Type B pancreatic cell (in vitro differentiated cells): Measurements from ENCODE around the gene FRK. TPM values are rescaled to one million over a fixed set of nuclear protein-coding genes. Genes with fewer than 3 reads are reported as not detected.
A peak's percentile ranks its signal among the peaks of the same experiment; 100 is the strongest.

Experiments
- DNase-seq: peaks from one replicate; pipeline ENCODE4 v3.0.0; 2021; ENCODE audit warnings: mixed read lengths; ENCODE audit not compliant: unreplicated experiment; ENCODE audit errors: extremely low spot score
- H3K27ac Mint-ChIP-seq: 2 replicates; pipeline ENCODE4 v1.8.0; 2021; ENCODE audit warnings: mild to moderate bottlenecking, mixed read lengths
- H3K27me3 Mint-ChIP-seq: 2 replicates; pipeline ENCODE4 v1.8.0; 2021; ENCODE audit warnings: mixed read lengths
- H3K36me3 Mint-ChIP-seq: 2 replicates; pipeline ENCODE4 v1.8.0; 2021; ENCODE audit warnings: mixed read lengths
- H3K4me1 Mint-ChIP-seq: one replicate; pipeline ENCODE4 v1.8.0; 2021; ENCODE audit warnings: mixed read lengths; ENCODE audit not compliant: unreplicated experiment
- H3K4me3 Mint-ChIP-seq: 2 replicates; pipeline ENCODE4 v1.8.0; 2021; ENCODE audit warnings: mild to moderate bottlenecking, mixed read lengths
- H3K9me3 Mint-ChIP-seq: 2 replicates; pipeline ENCODE4 v1.8.0; 2021; ENCODE audit warnings: mixed read lengths
- total RNA-seq: library from RNA; stranded (reverse); gene quantifications from 2 replicates; pipeline ENCODE4 v1.2.1, GENCODE V29; 2021; ENCODE audit warnings: low replicate concordance
- TF ChIP-seq, protein P1 (sequence below): fragments of 200-600 bp; sonication (generic); conservative IDR thresholded peaks from 2 replicates; pipeline ENCODE4 v1.5.0; 2021; ENCODE audit warnings: antibody characterized with exemption, mild to moderate bottlenecking

Gene FRK
- total RNA-seq, 1 donor from 2014 or later: 6.2 TPM

- Mint-ChIP-seq H3K27ac (no peak overlapping the region), H3K27me3 (no peaks in the 10 kb centered on the region), H3K4me3 (no peak overlapping the region), H3K36me3 (peaks cover 7% of the 10 kb centered on the region), H3K9me3 (no peaks in the 10 kb centered on the region), H3K4me1 (peaks cover 28% of the 10 kb centered on the region)
- TF ChIP-seq, protein P1, sequence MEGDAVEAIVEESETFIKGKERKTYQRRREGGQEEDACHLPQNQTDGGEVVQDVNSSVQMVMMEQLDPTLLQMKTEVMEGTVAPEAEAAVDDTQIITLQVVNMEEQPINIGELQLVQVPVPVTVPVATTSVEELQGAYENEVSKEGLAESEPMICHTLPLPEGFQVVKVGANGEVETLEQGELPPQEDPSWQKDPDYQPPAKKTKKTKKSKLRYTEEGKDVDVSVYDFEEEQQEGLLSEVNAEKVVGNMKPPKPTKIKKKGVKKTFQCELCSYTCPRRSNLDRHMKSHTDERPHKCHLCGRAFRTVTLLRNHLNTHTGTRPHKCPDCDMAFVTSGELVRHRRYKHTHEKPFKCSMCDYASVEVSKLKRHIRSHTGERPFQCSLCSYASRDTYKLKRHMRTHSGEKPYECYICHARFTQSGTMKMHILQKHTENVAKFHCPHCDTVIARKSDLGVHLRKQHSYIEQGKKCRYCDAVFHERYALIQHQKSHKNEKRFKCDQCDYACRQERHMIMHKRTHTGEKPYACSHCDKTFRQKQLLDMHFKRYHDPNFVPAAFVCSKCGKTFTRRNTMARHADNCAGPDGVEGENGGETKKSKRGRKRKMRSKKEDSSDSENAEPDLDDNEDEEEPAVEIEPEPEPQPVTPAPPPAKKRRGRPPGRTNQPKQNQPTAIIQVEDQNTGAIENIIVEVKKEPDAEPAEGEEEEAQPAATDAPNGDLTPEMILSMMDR: no peak
- no peak for DNase-seq
These were observed 48.2 kb downstream of the FRK start for GRCh38 chr6:116012471-116012949.

GRCh38 chr6:116011520-116011919 is 49.2 kb downstream of the FRK start:
- no peak overlapping the region for H3K4me3 Mint-ChIP-seq
- H3K9me3 Mint-ChIP-seq: no peaks in the 10 kb centered on the region
- TF ChIP-seq, protein P1: no peak
- DNase-seq: no peak
- H3K27me3 Mint-ChIP-seq: no peaks in the 10 kb centered on the region
- no peak overlapping the region for H3K27ac Mint-ChIP-seq
- peaks cover 23% of the 10 kb centered on the region for H3K4me1 Mint-ChIP-seq
- H3K36me3 Mint-ChIP-seq: peaks cover 7% of the 10 kb centered on the region

GRCh38 chr6:116010790-116011401 is 49.8 kb downstream of the FRK start:
- Mint-ChIP-seq H3K27ac (peak overlapping the region; percentile 27), H3K4me1 (peaks cover 23% of the 10 kb centered on the region), H3K27me3 (no peaks in the 10 kb centered on the region), H3K9me3 (no peaks in the 10 kb centered on the region), H3K4me3 (no peak overlapping the region), H3K36me3 (peaks cover 7% of the 10 kb centered on the region)
- TF ChIP-seq, protein P1: peak; percentile 93
- DNase-seq: no peak

GRCh38 chr6:116010386-116010785 is 50.3 kb downstream of the FRK start:
- Mint-ChIP-seq H3K9me3 (no peaks in the 10 kb centered on the region), H3K4me3 (no peak overlapping the region), H3K27ac (peak overlapping the region; percentile 27), H3K36me3 (peaks cover 3% of the 10 kb centered on the region), H3K27me3 (no peaks in the 10 kb centered on the region), H3K4me1 (peaks cover 21% of the 10 kb centered on the region)
- TF ChIP-seq, protein P1: no peak
- no peak for DNase-seq

- Mint-ChIP-seq H3K4me1 (peaks cover 28% of the 10 kb centered on the region), H3K4me3 (no peak overlapping the region), H3K36me3 (no peaks in the 10 kb centered on the region), H3K9me3 (no peaks in the 10 kb centered on the region), H3K27ac (peak overlapping the region; percentile 22), H3K27me3 (no peaks in the 10 kb centered on the region)
- TF ChIP-seq, protein P1: no peak
- no peak for DNase-seq
These were observed 52.0 kb downstream of the FRK start for GRCh38 chr6:116008470-116009243.
